H1 (cell line): ENCODE measurements around the gene ZNF846. TPM values are rescaled to one million over a fixed set of nuclear protein-coding genes. Genes with fewer than 3 reads are reported as not detected.

Experiments used
- CTCF ChIA-PET: fragments of 300-600 bp; sonication (Branson Sonifier 250); formaldehyde crosslinking; loops from one replicate; lab custom pipeline; 2021; ENCODE audit not compliant: partially characterized antibody; lab: Charles Lee
- POLR2A ChIA-PET: fragments of 300-600 bp; sonication (Branson Sonifier 250); formaldehyde crosslinking; loops from one replicate; lab custom pipeline; 2021; ENCODE audit warnings: inconsistent platforms; ENCODE audit not compliant: partially characterized antibody; lab: Charles Lee
- DNase-seq, 2 experiments: peaks; one replicate each; pipeline versions ENCODE4 v3.0.0 to v3.0.0-alpha.2; 2010 to 2022; ENCODE audit warnings: low spot score in 2 of 2, low read depth in 1 of 2, mixed read lengths in 1 of 2
- FAIRE-seq: peaks from 2 replicates; lab custom pipeline; 2011; peaks lifted over from hg19 to GRCh38; lab: Jason Lieb, UNC
- H2AFZ ChIP-seq: 2 replicates; pipeline ENCODE4 v1.8.1; 2012; ENCODE audit warnings: low read length, inconsistent platforms
- H2AK5ac ChIP-seq: 2 replicates; pipeline ENCODE4 v1.6.1; 2013; ENCODE audit warnings: low read depth, low read length
- H2BK120ac ChIP-seq: replicated peaks from 2 replicates; pipeline ENCODE3; 2013; ENCODE audit warnings: low read depth, low read length, inconsistent platforms
- H2BK12ac ChIP-seq: 2 replicates; pipeline ENCODE4 v1.6.1; 2013; ENCODE audit warnings: low read depth, low read length
- H2BK15ac ChIP-seq: 2 replicates; pipeline ENCODE4 v1.6.1; 2013; ENCODE audit warnings: low read length
- H2BK20ac ChIP-seq: 2 replicates; pipeline ENCODE4 v1.6.1; 2013; ENCODE audit warnings: low read length
- H2BK5ac ChIP-seq: 2 replicates; pipeline ENCODE4 v1.6.1; 2013; ENCODE audit warnings: low read depth, low read length
- H3K14ac ChIP-seq: 2 replicates; pipeline ENCODE4 v1.6.1; 2013; ENCODE audit warnings: inconsistent platforms; ENCODE audit not compliant: insufficient read length
- H3K18ac ChIP-seq: 2 replicates; pipeline ENCODE4 v1.6.1; 2013; ENCODE audit warnings: low read length; ENCODE audit errors: extremely low read depth
- H3K23ac ChIP-seq: 2 replicates; pipeline ENCODE4 v1.6.1; 2013; ENCODE audit warnings: inconsistent platforms; ENCODE audit not compliant: insufficient read length
- H3K23me2 ChIP-seq: 2 replicates; pipeline ENCODE4 v1.6.1; 2013; ENCODE audit warnings: low read depth, low read length
- H3K27ac ChIP-seq: 2 replicates; pipeline ENCODE4 v1.6.1; 2011; ENCODE audit warnings: low read depth, low read length, inconsistent platforms
- H3K27me3 ChIP-seq, 4 experiments: replicated peaks in 1 of 4; 1 replicate in 1 of 4; 2 replicates in 3 of 4; pipeline versions ENCODE4 v1.6.1 to v1.8.1; 2011 to 2013; ENCODE audit warnings: low read length in 3 of 4, mild to moderate bottlenecking in 3 of 4, inconsistent platforms in 2 of 4, mixed read lengths in 2 of 4, moderate library complexity in 1 of 4; ENCODE audit not compliant: control insufficient read depth in 3 of 4, insufficient read depth in 3 of 4; ENCODE audit errors: extremely low read depth in 1 of 4
- H3K36me3 ChIP-seq, 4 experiments: 2 replicates each; pipeline versions ENCODE4 v1.6.1 to v1.8.1; 2011 to 2013; ENCODE audit warnings: mild to moderate bottlenecking in 4 of 4, low read length in 3 of 4, moderate library complexity in 2 of 4, control low read depth in 1 of 4, inconsistent platforms in 1 of 4; ENCODE audit not compliant: insufficient read depth in 4 of 4, control insufficient read depth in 2 of 4
- H3K4ac ChIP-seq: replicated peaks from 2 replicates; pipeline ENCODE3; 2013; ENCODE audit warnings: low read length, low read depth, mixed read lengths, inconsistent platforms; ENCODE audit not compliant: insufficient read length
- H3K4me1 ChIP-seq, 4 experiments: replicated peaks in 1 of 4; 1 replicate in 1 of 4; 2 replicates in 3 of 4; pipeline versions ENCODE4 v1.6.1 to v1.8.1; 2011 to 2013; ENCODE audit warnings: low read length in 3 of 4, inconsistent platforms in 2 of 4, mixed read lengths in 1 of 4; ENCODE audit not compliant: insufficient read depth in 4 of 4, control insufficient read depth in 3 of 4
- H3K4me2 ChIP-seq, 2 experiments: 2 replicates each; pipeline versions ENCODE4 v1.6.1 to v1.8.1; 2011 to 2013; ENCODE audit warnings: low read depth in 2 of 2, low read length in 2 of 2, control low read depth in 1 of 2, inconsistent platforms in 1 of 2, mild to moderate bottlenecking in 1 of 2; ENCODE audit not compliant: insufficient read depth in 1 of 2
- H3K4me3 ChIP-seq, 4 experiments: fragments of 200-600, 300-600 bp in 1 of 4; sonication (generic), shearing (Covaris generic), sonication (Bioruptor Twin) in 1 of 4; 2 replicates each; pipeline versions ENCODE4 v1.5.1 to v1.8.1; 2011 to 2016; ENCODE audit warnings: low read length in 4 of 4, low read depth in 3 of 4, control low read depth in 2 of 4, inconsistent platforms in 2 of 4, mild to moderate bottlenecking in 2 of 4, mixed read lengths in 1 of 4, moderate library complexity in 1 of 4; ENCODE audit not compliant: insufficient read depth in 2 of 4; ENCODE audit errors: extremely low read depth in 1 of 4
- H3K56ac ChIP-seq: replicated peaks from 2 replicates; pipeline ENCODE3; 2013; ENCODE audit warnings: low read depth, mild to moderate bottlenecking, mixed read lengths, low read length, inconsistent platforms; ENCODE audit not compliant: insufficient read length
- H3K79me1 ChIP-seq: 2 replicates; pipeline ENCODE4 v1.6.1; 2013; ENCODE audit warnings: low read depth, low read length, control low read depth
- H3K79me2 ChIP-seq, 2 experiments: 2 replicates each; pipeline versions ENCODE4 v1.6.1 to v1.8.1; 2012 to 2013; ENCODE audit warnings: low read length in 2 of 2, mild to moderate bottlenecking in 2 of 2, inconsistent platforms in 1 of 2; ENCODE audit not compliant: insufficient read depth in 2 of 2, control insufficient read depth in 1 of 2
- H3K9ac ChIP-seq, 4 experiments: replicated peaks in 1 of 4; 1 replicate in 1 of 4; 2 replicates in 3 of 4; pipeline versions ENCODE4 v1.6.1 to v1.8.1; 2011 to 2013; ENCODE audit warnings: low read depth in 3 of 4, low read length in 3 of 4, control low read depth in 2 of 4, mild to moderate bottlenecking in 2 of 4, moderate library complexity in 2 of 4, inconsistent platforms in 1 of 4; ENCODE audit errors: extremely low read depth in 1 of 4
- H3K9me3 ChIP-seq, 2 experiments: 2 replicates each; pipeline versions ENCODE4 v1.6.1 to v1.8.1; 2012 to 2013; ENCODE audit warnings: mild to moderate bottlenecking in 2 of 2, moderate library complexity in 2 of 2, control low read depth in 1 of 2, inconsistent platforms in 1 of 2, low read depth in 1 of 2, low read length in 1 of 2, mixed read lengths in 1 of 2; ENCODE audit not compliant: insufficient read depth in 2 of 2
- H4K20me1 ChIP-seq, 2 experiments: replicated peaks in 1 of 2; 2 replicates each; pipeline versions ENCODE3 to v1.8.1; 2011 to 2013; ENCODE audit warnings: inconsistent platforms in 2 of 2, low read length in 2 of 2, mild to moderate bottlenecking in 1 of 2; ENCODE audit not compliant: insufficient read depth in 2 of 2, control insufficient read depth in 1 of 2
- H4K5ac ChIP-seq: 2 replicates; pipeline ENCODE4 v1.6.1; 2013; ENCODE audit warnings: low read length, low read depth, mixed read lengths, inconsistent platforms; ENCODE audit not compliant: insufficient read length
- H4K8ac ChIP-seq: 2 replicates; pipeline ENCODE4 v1.8.0; 2013; ENCODE audit warnings: mild to moderate bottlenecking, moderate library complexity, low read length, inconsistent platforms; ENCODE audit not compliant: insufficient read depth; ENCODE audit errors: extremely low read depth
- H4K91ac ChIP-seq: replicated peaks from 2 replicates; pipeline ENCODE3; 2013; ENCODE audit warnings: low read length, mixed read lengths, inconsistent platforms; ENCODE audit not compliant: insufficient read length
- EGR1 ChIP-seq: IDR thresholded peaks from 2 replicates; pipeline ENCODE4 v1.6.1; 2011; ENCODE audit warnings: low read depth, low read length, borderline replicate concordance
- KDM1A ChIP-seq: fragments of 200-600, 300-600 bp; sonication (generic); IDR thresholded peaks from 2 replicates; pipeline ENCODE4 v1.7.1; 2016; ENCODE audit warnings: mild to moderate bottlenecking, low read length, borderline replicate concordance
- PHF8 ChIP-seq: fragments of 200-600 bp; sonication (generic); conservative IDR thresholded peaks from 2 replicates; pipeline ENCODE4 v1.7.1; 2012; ENCODE audit warnings: low read depth, mild to moderate bottlenecking, inconsistent platforms, low read length, moderate library complexity
- SP2 ChIP-seq: IDR thresholded peaks from 2 replicates; pipeline ENCODE4 v1.6.1; 2012; ENCODE audit warnings: mild to moderate bottlenecking, low read length, inconsistent platforms
- TAF1 ChIP-seq: IDR thresholded peaks from 2 replicates; pipeline ENCODE4 v1.6.1; 2011; ENCODE audit warnings: mild to moderate bottlenecking, low read depth, low read length
- WGBS, 2 experiments: shearing (Covaris generic) in 1 of 2; methylation state at CpG; one replicate each; pipeline versions ENCODE4 v1.1.6 to v1.1.7; 2013 to 2015; ENCODE audit warnings: low lambda C conversion rate in 2 of 2, mixed read lengths in 2 of 2, inconsistent platforms in 1 of 2, low coverage in 1 of 2, missing lambda C conversion rate in 1 of 2; ENCODE audit not compliant: insufficient replicate concordance in 2 of 2, insufficient coverage in 1 of 2, insufficient read length in 1 of 2; ENCODE audit errors: extremely low coverage in 1 of 2, missing lambda C conversion rate in 1 of 2; 5-methylcytosine and 5-hydroxymethylcytosine counted together
- polyA plus RNA-seq, 7 experiments: library from polyadenylated mRNA; depleted of rRNA in 3 of 7; stranded (reverse) in 5 of 7; unstranded in 2 of 7; fragments of >200 nt in 5 of 7; fragments of 200-250 nt in 2 of 7; gene quantifications; 1 replicate in 5 of 7; 2 replicates in 1 of 7; 4 replicates in 1 of 7; pipeline versions ENCODE4 v1.2.1 to v1.2.3, GENCODE V29; 2011 to 2013; ENCODE audit warnings: missing spikeins in 2 of 7, mixed read lengths in 2 of 7
- total RNA-seq: library from RNA; stranded (reverse); fragmentation: NEBNext Ultra II Directional; extraction: Animal tissue kit (Norgen Biotek cat#: 25700); gene quantifications from 2 replicates; pipeline ENCODE4 v1.2.1, GENCODE V29; 2021
- TF ChIP-seq, protein P1 (sequence below): IDR thresholded peaks from 2 replicates; pipeline ENCODE4 v1.6.1; 2012; ENCODE audit warnings: low read length, inconsistent platforms
- TF ChIP-seq, protein P2 (sequence below): IDR thresholded peaks from 2 replicates; pipeline ENCODE4 v1.6.1; 2012; ENCODE audit warnings: inconsistent platforms

Gene ZNF846
- total and polyA plus RNA-seq, 2 of the 8 experiments (the other 6 are each of a cell fraction or from before 2014, with no cell fraction given) = 4.5 to 9.0 TPM

DNA sequence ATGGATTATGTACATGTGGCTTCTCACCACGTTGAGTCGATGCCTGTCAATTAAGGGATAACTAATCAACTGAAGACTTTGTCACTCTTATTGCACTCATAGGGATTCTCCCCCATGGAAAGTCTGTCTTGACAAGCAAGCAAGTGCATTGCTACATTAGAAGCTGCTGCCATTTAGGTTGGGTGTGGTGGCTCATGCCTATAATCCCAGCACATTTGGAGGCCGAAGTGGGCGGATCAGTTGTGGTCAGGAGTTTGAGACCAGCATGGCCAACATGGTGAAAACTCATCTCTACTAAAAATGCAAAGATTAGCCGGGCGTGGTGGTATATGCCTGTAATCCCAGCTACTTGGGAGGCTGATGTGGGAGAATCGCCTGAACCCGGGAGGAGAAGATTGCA, 18.3 kb upstream of the ZNF846 start:
- TF ChIP-seq KDM1A = no peak
- no peak for TF ChIP-seq EGR1
- TF ChIP-seq TAF1 = no peak
- TF ChIP-seq, protein P1, sequence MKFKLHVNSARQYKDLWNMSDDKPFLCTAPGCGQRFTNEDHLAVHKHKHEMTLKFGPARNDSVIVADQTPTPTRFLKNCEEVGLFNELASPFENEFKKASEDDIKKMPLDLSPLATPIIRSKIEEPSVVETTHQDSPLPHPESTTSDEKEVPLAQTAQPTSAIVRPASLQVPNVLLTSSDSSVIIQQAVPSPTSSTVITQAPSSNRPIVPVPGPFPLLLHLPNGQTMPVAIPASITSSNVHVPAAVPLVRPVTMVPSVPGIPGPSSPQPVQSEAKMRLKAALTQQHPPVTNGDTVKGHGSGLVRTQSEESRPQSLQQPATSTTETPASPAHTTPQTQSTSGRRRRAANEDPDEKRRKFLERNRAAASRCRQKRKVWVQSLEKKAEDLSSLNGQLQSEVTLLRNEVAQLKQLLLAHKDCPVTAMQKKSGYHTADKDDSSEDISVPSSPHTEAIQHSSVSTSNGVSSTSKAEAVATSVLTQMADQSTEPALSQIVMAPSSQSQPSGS = no peak
- TF ChIP-seq SP2 = no peak
- no peak for TF ChIP-seq PHF8
- TF ChIP-seq, protein P2, sequence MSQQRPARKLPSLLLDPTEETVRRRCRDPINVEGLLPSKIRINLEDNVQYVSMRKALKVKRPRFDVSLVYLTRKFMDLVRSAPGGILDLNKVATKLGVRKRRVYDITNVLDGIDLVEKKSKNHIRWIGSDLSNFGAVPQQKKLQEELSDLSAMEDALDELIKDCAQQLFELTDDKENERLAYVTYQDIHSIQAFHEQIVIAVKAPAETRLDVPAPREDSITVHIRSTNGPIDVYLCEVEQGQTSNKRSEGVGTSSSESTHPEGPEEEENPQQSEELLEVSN = no peak
- H3K9me3 ChIP-seq = no peaks in the 10 kb centered on the region
- H3K79me2 ChIP-seq = peaks cover 0 to 9% of the 10 kb centered on the region in 2 experiments; a peak in 3 of 4 replicates
- H3K4me3 ChIP-seq = peak overlapping the region in 1 of 4 experiments; percentile 92; a peak in 1 of 8 replicates
- POLR2A ChIA-PET = interaction anchor here (1.0 kb wide), 1 partner anchor 164 kb away, joined by 4 read pairs; no protein-coding TSS in a partner anchor
- H2BK5ac ChIP-seq = no peak overlapping the region
- no peak overlapping the region for H3K9ac ChIP-seq
- peak overlapping the region; percentile 77; the same call in 1 of the 2 replicates for H4K8ac ChIP-seq
- no peak for FAIRE-seq
- H2AFZ ChIP-seq = no peak overlapping the region
- no peaks in the 10 kb centered on the region for H3K27me3 ChIP-seq
- H4K5ac ChIP-seq = no peak overlapping the region
- no peaks in the 10 kb centered on the region for H3K36me3 ChIP-seq
- no peaks in the 10 kb centered on the region for H4K20me1 ChIP-seq
- H3K56ac ChIP-seq = no peak overlapping the region
- WGBS, 2 experiments = 88% methylated on average over 8 of the region's 8 CpGs; no CpG with 5 or more reads in 1 of the 2 experiments
- H3K4ac ChIP-seq = peak overlapping the region; percentile 81
- no peak overlapping the region for H3K23ac ChIP-seq
- H3K4me1 ChIP-seq = peaks cover 0 to 15% (median 2%) of the 10 kb centered on the region in 4 experiments; a peak in 6 of 7 replicates
- no peak overlapping the region for H3K18ac ChIP-seq
- no peak overlapping the region for H3K27ac ChIP-seq
- H3K14ac ChIP-seq = no peak overlapping the region
- peak overlapping the region; percentile 46; the same call in 1 of the 2 replicates for H2BK15ac ChIP-seq
- peak overlapping the region; percentile 76; the same call in 1 of the 2 replicates for H2AK5ac ChIP-seq
- CTCF ChIA-PET = no interaction called here
- H3K79me1 ChIP-seq = no peaks in the 10 kb centered on the region
- H4K91ac ChIP-seq = peak overlapping the region; percentile 80
- H2BK120ac ChIP-seq = peak overlapping the region; percentile 55
- no peak for DNase-seq
- peak overlapping the region; percentile 0; the same call in 1 of the 2 replicates for H2BK20ac ChIP-seq
- H2BK12ac ChIP-seq = 0 out of 2 replicates have a peak overlapping the region, but pooled peaks have one; percentile 84
- peak overlapping the region; percentile 62 to 77 for H3K4me2 ChIP-seq
- no peaks in the 10 kb centered on the region for H3K23me2 ChIP-seq
